H9 (cell line): ENCODE measurements around the gene GRAP2. TPM values are rescaled to one million over a fixed set of nuclear protein-coding genes. Genes with fewer than 3 reads are reported as not detected.
"Not testable (repeated sequence)": the region's sequence is repeated elsewhere in the genome, so short reads cannot be mapped to it uniquely, and the experiment has no call there.

Experiments used
- DNase-seq: peaks from one replicate; pipeline ENCODE4 v3.0.0-alpha.2; 2017
- H2AFZ ChIP-seq: one replicate; pipeline ENCODE4 v1.6.1; 2013; ENCODE audit warnings: mild to moderate bottlenecking, low read length, control low read depth, moderate library complexity
- H2AK5ac ChIP-seq: 2 replicates; pipeline ENCODE4 v1.6.1; 2013; ENCODE audit warnings: low read length, control low read depth, mixed read lengths; ENCODE audit not compliant: insufficient read length
- H2BK120ac ChIP-seq: one replicate; pipeline ENCODE4 v1.6.1; 2013; ENCODE audit warnings: low read depth, mild to moderate bottlenecking, low read length, control low read depth, inconsistent platforms; ENCODE audit not compliant: poor library complexity, severe bottlenecking
- H2BK12ac ChIP-seq: 2 replicates; pipeline ENCODE4 v1.6.1; 2013; ENCODE audit warnings: low read length, control low read depth, mixed read lengths, low read depth; ENCODE audit not compliant: insufficient read length
- H2BK15ac ChIP-seq: 2 replicates; pipeline ENCODE4 v1.6.1; 2013; ENCODE audit warnings: low read depth, low read length, control low read depth
- H2BK20ac ChIP-seq: one replicate; pipeline ENCODE4 v1.6.1; 2013; ENCODE audit warnings: low read depth, mild to moderate bottlenecking, low read length, control low read depth, inconsistent platforms; ENCODE audit not compliant: poor library complexity, severe bottlenecking
- H2BK5ac ChIP-seq: 2 replicates; pipeline ENCODE4 v1.6.1; 2013; ENCODE audit warnings: low read length, control low read depth, mixed read lengths; ENCODE audit not compliant: insufficient read length
- H3K14ac ChIP-seq: 2 replicates; pipeline ENCODE4 v1.6.1; 2013; ENCODE audit warnings: low read length, control low read depth; ENCODE audit not compliant: insufficient read depth
- H3K18ac ChIP-seq: 2 replicates; pipeline ENCODE4 v1.6.1; 2013; ENCODE audit warnings: low read depth, mild to moderate bottlenecking, mixed read lengths, low read length, control low read depth; ENCODE audit not compliant: insufficient read length
- H3K23ac ChIP-seq: 2 replicates; pipeline ENCODE4 v1.6.1; 2013; ENCODE audit warnings: low read length, control low read depth, mixed read lengths, low read depth; ENCODE audit not compliant: insufficient read length
- H3K23me2 ChIP-seq: 2 replicates; pipeline ENCODE4 v1.6.1; 2013; ENCODE audit warnings: low read depth, mild to moderate bottlenecking, mixed read lengths, low read length, control low read depth; ENCODE audit not compliant: insufficient read length, poor library complexity, severe bottlenecking
- H3K27ac ChIP-seq: 2 replicates; pipeline ENCODE4 v1.5.1; 2013; ENCODE audit warnings: low read length, control low read depth, mixed read lengths, low read depth; ENCODE audit not compliant: insufficient read length
- H3K27me3 ChIP-seq: 2 replicates; pipeline ENCODE4 v1.6.1; 2013; ENCODE audit warnings: low read length, control low read depth, inconsistent platforms; ENCODE audit not compliant: insufficient read depth
- H3K4ac ChIP-seq: 2 replicates; pipeline ENCODE4 v1.6.1; 2013; ENCODE audit warnings: low read depth, mild to moderate bottlenecking, control low read depth, inconsistent platforms, low read length, moderate library complexity
- H3K4me1 ChIP-seq: 2 replicates; pipeline ENCODE4 v1.6.1; 2013; ENCODE audit warnings: low read length, control low read depth, inconsistent platforms; ENCODE audit not compliant: insufficient read depth
- H3K4me2 ChIP-seq: 2 replicates; pipeline ENCODE4 v1.6.1; 2013; ENCODE audit warnings: low read length, control low read depth, mixed read lengths; ENCODE audit not compliant: insufficient read length, insufficient read depth
- H3K56ac ChIP-seq: 2 replicates; pipeline ENCODE4 v1.6.1; 2013; ENCODE audit warnings: low read depth, mild to moderate bottlenecking, mixed read lengths, low read length, control low read depth; ENCODE audit not compliant: insufficient read length
- H3K79me1 ChIP-seq: 2 replicates; pipeline ENCODE4 v1.6.1; 2013; ENCODE audit warnings: low read depth, mild to moderate bottlenecking, moderate library complexity, low read length, control low read depth, inconsistent platforms; ENCODE audit not compliant: insufficient read depth, poor library complexity, severe bottlenecking
- H3K79me2 ChIP-seq: 2 replicates; pipeline ENCODE4 v1.6.1; 2013; ENCODE audit warnings: low read length, control low read depth, inconsistent platforms; ENCODE audit not compliant: insufficient read depth
- H3K9ac ChIP-seq: 2 replicates; pipeline ENCODE4 v1.6.1; 2013; ENCODE audit warnings: low read length, control low read depth, mixed read lengths; ENCODE audit not compliant: insufficient read length; ENCODE audit errors: extremely low read depth
- H3K9me3 ChIP-seq: one replicate; pipeline ENCODE4 v1.6.1; 2013; ENCODE audit warnings: low read depth, low read length, inconsistent platforms; ENCODE audit not compliant: control insufficient read depth
- H3T11ph ChIP-seq: one replicate; pipeline ENCODE4 v1.6.1; 2013; ENCODE audit warnings: mild to moderate bottlenecking, low read length, control low read depth, inconsistent platforms
- H4K20me1 ChIP-seq: one replicate; pipeline ENCODE4 v1.6.1; 2013; ENCODE audit not compliant: control insufficient read depth, insufficient read length, insufficient read depth
- H4K5ac ChIP-seq: 2 replicates; pipeline ENCODE4 v1.6.1; 2013; ENCODE audit warnings: low read depth, mild to moderate bottlenecking, mixed read lengths, low read length, control low read depth; ENCODE audit not compliant: insufficient read length
- H4K8ac ChIP-seq: replicated peaks from 2 replicates; pipeline ENCODE4 v1.6.1; 2013; ENCODE audit warnings: low read length, control low read depth, mixed read lengths, low read depth; ENCODE audit not compliant: insufficient read length
- H4K91ac ChIP-seq: 2 replicates; pipeline ENCODE4 v1.6.1; 2013; ENCODE audit warnings: low read depth, mild to moderate bottlenecking, moderate library complexity, mixed read lengths, low read length, control low read depth; ENCODE audit not compliant: insufficient read length
- H3K27ac Mint-ChIP-seq, 3 experiments: 2 replicates in 2 of 3; 3 replicates in 1 of 3; pipeline ENCODE4 v1.8.0; 2020 to 2021; ENCODE audit warnings: mixed read lengths in 3 of 3, mild to moderate bottlenecking in 1 of 3, moderate library complexity in 1 of 3
- H3K27me3 Mint-ChIP-seq: 2 replicates; pipeline ENCODE4 v1.8.0; 2021; ENCODE audit warnings: low read depth, mild to moderate bottlenecking, moderate library complexity, mixed read lengths
- H3K36me3 Mint-ChIP-seq, 3 experiments: 2 replicates in 2 of 3; 3 replicates in 1 of 3; pipeline ENCODE4 v1.8.0; 2020 to 2021; ENCODE audit warnings: low read depth in 3 of 3, mixed read lengths in 3 of 3; ENCODE audit not compliant: insufficient read depth in 1 of 3
- H3K4me1 Mint-ChIP-seq, 2 experiments: 2 replicates each; pipeline ENCODE4 v1.8.0; 2020; ENCODE audit warnings: mixed read lengths in 2 of 2
- H3K4me3 Mint-ChIP-seq, 2 experiments: 2 replicates in 1 of 2; 3 replicates in 1 of 2; pipeline ENCODE4 v1.8.0; 2020 to 2021; ENCODE audit warnings: mild to moderate bottlenecking in 2 of 2, mixed read lengths in 2 of 2, moderate library complexity in 1 of 2
- H3K9me3 Mint-ChIP-seq, 2 experiments: 2 replicates in 1 of 2; 3 replicates in 1 of 2; pipeline ENCODE4 v1.8.0; 2020; ENCODE audit warnings: mild to moderate bottlenecking in 2 of 2, mixed read lengths in 2 of 2, moderate library complexity in 1 of 2
- WGBS: extraction: QIAGEN DNeasy Blood & Tissue Kit; methylation state at CpG from one replicate; pipeline ENCODE4 v1.1.7; 2013; ENCODE audit warnings: missing lambda C conversion rate, low lambda C conversion rate, mixed read lengths; ENCODE audit not compliant: insufficient read length; ENCODE audit errors: extremely low coverage; 5-methylcytosine and 5-hydroxymethylcytosine counted together
- total RNA-seq: library from RNA; stranded (reverse); gene quantifications from 2 replicates; pipeline ENCODE4 v1.2.1, GENCODE V29; 2021
- TF ChIP-seq, protein P1 (sequence below): fragments of 200-600 bp; sonication (generic); conservative IDR thresholded peaks from 3 replicates; pipeline ENCODE4 v1.8.0; 2021; ENCODE audit warnings: antibody characterized with exemption, mild to moderate bottlenecking

Gene GRAP2
- total RNA-seq, 1 experiment from 2014 or later, result not detected

DNA sequence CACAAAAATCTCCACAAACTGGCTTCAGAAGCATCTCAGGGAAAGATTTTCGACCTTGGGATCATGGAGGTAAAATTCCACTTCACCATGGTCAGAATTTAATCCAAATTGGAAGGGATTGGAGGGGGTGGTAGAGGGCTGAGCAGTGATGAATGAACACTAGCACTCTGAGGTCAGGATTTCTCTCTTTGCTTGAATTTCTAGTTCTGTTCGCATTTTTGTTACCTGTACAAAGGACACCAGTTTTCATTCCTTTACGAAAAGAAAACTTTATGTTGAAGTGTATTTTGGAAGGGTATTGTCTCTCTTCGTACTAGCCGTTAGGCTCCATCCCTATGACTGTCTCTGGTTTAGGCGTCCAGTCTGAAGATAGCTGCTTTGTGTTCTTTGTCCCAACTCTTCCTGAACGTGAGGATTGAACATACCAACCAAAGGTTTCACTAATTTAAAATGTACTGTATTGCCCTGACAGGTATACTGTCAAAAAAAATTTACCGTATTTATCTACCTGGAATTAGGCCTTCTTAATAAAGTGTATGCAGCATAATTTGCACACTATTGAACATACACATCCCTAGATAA lies 772 bp downstream of the GRAP2 start:
- Histone ChIP-seq H3K79me2 (no peaks in the 10 kb centered on the region), H3K18ac (no peak overlapping the region), H2AK5ac (no peak overlapping the region), H3K4ac (no peak overlapping the region), H3K4me1 (no peaks in the 10 kb centered on the region), H3K27me3 (no peaks in the 10 kb centered on the region), H4K8ac (no peak overlapping the region), H3K9me3 (no peaks in the 10 kb centered on the region), H2BK15ac (no peak overlapping the region), H2BK20ac (no peak overlapping the region), H3K23me2 (no peaks in the 10 kb centered on the region), H4K20me1 (no peaks in the 10 kb centered on the region), H2BK5ac (no peak overlapping the region), H3K4me2 (no peak overlapping the region), H3K14ac (no peak overlapping the region), H3K9ac (no peak overlapping the region), H4K5ac (no peak overlapping the region), H3K27ac (no peak overlapping the region), H2BK120ac (no peak overlapping the region), H3K79me1 (no peaks in the 10 kb centered on the region), H2BK12ac (no peak overlapping the region), H3K23ac (no peak overlapping the region), H3T11ph (no peak overlapping the region), H3K56ac (no peak overlapping the region), H4K91ac (no peak overlapping the region), H2AFZ (no peak overlapping the region)
- TF ChIP-seq, protein P1, sequence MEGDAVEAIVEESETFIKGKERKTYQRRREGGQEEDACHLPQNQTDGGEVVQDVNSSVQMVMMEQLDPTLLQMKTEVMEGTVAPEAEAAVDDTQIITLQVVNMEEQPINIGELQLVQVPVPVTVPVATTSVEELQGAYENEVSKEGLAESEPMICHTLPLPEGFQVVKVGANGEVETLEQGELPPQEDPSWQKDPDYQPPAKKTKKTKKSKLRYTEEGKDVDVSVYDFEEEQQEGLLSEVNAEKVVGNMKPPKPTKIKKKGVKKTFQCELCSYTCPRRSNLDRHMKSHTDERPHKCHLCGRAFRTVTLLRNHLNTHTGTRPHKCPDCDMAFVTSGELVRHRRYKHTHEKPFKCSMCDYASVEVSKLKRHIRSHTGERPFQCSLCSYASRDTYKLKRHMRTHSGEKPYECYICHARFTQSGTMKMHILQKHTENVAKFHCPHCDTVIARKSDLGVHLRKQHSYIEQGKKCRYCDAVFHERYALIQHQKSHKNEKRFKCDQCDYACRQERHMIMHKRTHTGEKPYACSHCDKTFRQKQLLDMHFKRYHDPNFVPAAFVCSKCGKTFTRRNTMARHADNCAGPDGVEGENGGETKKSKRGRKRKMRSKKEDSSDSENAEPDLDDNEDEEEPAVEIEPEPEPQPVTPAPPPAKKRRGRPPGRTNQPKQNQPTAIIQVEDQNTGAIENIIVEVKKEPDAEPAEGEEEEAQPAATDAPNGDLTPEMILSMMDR, result no peak
- no peak overlapping the region for H3K27ac Mint-ChIP-seq
- peaks cover 9 to 12% of the 10 kb centered on the region in 2 experiments for H3K4me1 Mint-ChIP-seq
- peaks cover 17% of the 10 kb centered on the region for H3K27me3 Mint-ChIP-seq
- no peak overlapping the region for H3K4me3 Mint-ChIP-seq
- H3K36me3 Mint-ChIP-seq, result no peaks in the 10 kb centered on the region
- no CpG with 5 or more reads among the region's 8 CpGs for WGBS
- DNase-seq, result no peak
- H3K9me3 Mint-ChIP-seq, result no peaks in the 10 kb centered on the region

DNA sequence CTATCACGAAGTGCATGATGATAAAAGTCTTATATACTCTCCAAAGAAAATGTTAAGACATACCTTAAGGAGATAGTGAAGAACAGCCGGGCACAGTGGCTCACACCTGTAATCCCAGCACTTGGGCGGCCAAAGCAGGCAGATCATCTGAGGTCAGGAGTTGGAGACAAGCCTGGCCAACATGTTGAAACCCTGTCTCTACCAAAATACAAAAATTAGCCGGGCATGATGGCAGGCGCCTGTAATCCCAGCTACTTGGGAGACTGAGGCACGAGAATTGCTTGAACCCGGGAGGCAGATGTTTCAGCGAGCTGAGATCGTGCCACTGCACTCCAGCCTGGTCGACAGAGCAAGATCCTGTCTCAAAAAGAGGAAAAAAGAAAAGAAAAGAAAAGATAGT lies 3.1 kb downstream of the GRAP2 start:
- not testable (repeated sequence) for H2BK15ac ChIP-seq
- WGBS, result no CpG with 5 or more reads among the region's 10 CpGs

More for the DNA sequence above, 3.1 kb downstream of the GRAP2 start:
- not testable (repeated sequence) for H2AFZ ChIP-seq, H3K79me1 ChIP-seq, H4K91ac ChIP-seq, H3K27ac Mint-ChIP-seq, H2BK20ac ChIP-seq, H3K79me2 ChIP-seq, H3K4ac ChIP-seq, H2BK12ac ChIP-seq, H3K9me3 Mint-ChIP-seq, H3K36me3 Mint-ChIP-seq, H3T11ph ChIP-seq, H4K5ac ChIP-seq, H4K8ac ChIP-seq, DNase-seq, H3K9ac ChIP-seq, H3K4me1 ChIP-seq, H3K4me3 Mint-ChIP-seq, H3K56ac ChIP-seq, H3K9me3 ChIP-seq, H2AK5ac ChIP-seq, H3K27me3 ChIP-seq, H4K20me1 ChIP-seq, H3K23ac ChIP-seq, H3K27ac ChIP-seq, H3K4me2 ChIP-seq, H2BK120ac ChIP-seq, H3K23me2 ChIP-seq, H2BK5ac ChIP-seq, H3K14ac ChIP-seq, H3K18ac ChIP-seq
- Mint-ChIP-seq H3K27me3 (peaks cover 20% of the 10 kb centered on the region), H3K4me1 (peaks cover 9 to 16% of the 10 kb centered on the region in 2 experiments)
